AG04449 (cell line): ENCODE results near the gene KIF26A.

Experiments used
- CTCF ChIA-PET: fragments of 350-600 bp; formaldehyde crosslinking; extraction: SDS; loops from one replicate; lab custom pipeline; 2021; ENCODE audit warnings: antibody characterized with exemption; lab: Yijun Ruan, JAX
- POLR2A ChIA-PET: fragments of 400-600, 350-600 bp; formaldehyde crosslinking; extraction: SDS; loops from one replicate; lab custom pipeline; 2020; ENCODE audit warnings: antibody characterized with exemption, inconsistent platforms; lab: Yijun Ruan, JAX
- DNase-seq: peaks from one replicate; pipeline ENCODE4 v3.0.0-alpha.2; 2010; ENCODE audit warnings: low read depth, low spot score
- H3K4me3 ChIP-seq: 2 replicates; pipeline ENCODE4 v1.5.1; 2011; ENCODE audit warnings: low read depth, mild to moderate bottlenecking, control low read depth, low read length
- TF ChIP-seq, protein P1 (sequence below): IDR thresholded peaks from one replicate; pipeline ENCODE4 v1.5.1; 2011; ENCODE audit warnings: mild to moderate bottlenecking, moderate library complexity, low read length, control low read depth, inconsistent platforms; ENCODE audit not compliant: insufficient read depth; ENCODE audit errors: missing control alignments

KIF26A gene

DNA sequence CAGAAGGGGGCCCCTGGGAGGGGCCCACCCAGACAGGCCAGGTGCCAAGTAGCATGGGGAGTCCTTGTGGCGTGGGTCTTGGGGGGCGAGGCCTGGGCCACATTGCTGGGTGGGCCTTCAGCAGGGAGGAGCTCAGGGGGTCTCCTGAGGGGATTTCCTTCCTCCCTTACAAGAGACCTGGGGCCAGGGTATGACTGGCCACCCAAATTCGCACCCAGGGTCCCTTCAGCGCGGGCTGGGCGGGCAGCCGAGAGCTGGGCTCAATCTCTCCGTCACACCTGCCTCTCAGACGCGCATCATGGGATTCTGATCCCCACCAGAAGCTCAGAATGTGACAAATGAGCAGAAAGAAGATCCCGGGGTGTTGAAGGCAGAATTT is 72.4 kb downstream of the KIF26A start:
- CTCF ChIA-PET, result no interaction called here
- DNase-seq, result no peak
- TF ChIP-seq, protein P1, sequence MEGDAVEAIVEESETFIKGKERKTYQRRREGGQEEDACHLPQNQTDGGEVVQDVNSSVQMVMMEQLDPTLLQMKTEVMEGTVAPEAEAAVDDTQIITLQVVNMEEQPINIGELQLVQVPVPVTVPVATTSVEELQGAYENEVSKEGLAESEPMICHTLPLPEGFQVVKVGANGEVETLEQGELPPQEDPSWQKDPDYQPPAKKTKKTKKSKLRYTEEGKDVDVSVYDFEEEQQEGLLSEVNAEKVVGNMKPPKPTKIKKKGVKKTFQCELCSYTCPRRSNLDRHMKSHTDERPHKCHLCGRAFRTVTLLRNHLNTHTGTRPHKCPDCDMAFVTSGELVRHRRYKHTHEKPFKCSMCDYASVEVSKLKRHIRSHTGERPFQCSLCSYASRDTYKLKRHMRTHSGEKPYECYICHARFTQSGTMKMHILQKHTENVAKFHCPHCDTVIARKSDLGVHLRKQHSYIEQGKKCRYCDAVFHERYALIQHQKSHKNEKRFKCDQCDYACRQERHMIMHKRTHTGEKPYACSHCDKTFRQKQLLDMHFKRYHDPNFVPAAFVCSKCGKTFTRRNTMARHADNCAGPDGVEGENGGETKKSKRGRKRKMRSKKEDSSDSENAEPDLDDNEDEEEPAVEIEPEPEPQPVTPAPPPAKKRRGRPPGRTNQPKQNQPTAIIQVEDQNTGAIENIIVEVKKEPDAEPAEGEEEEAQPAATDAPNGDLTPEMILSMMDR, result no peak
- POLR2A ChIA-PET, result no interaction called here
- no peak overlapping the region for H3K4me3 ChIP-seq

- CTCF ChIA-PET, result no interaction called here
Measured at GRCh38 chr14:104211215-104211614, 72.8 kb downstream of the KIF26A start.

GRCh38 chr14:104211741-104212140 is 73.4 kb downstream of the KIF26A start:
- no peak overlapping the region for H3K4me3 ChIP-seq
- TF ChIP-seq, protein P1, result no peak
- ChIA-PET POLR2A (no interaction called here), CTCF (no interaction called here)
- no peak for DNase-seq

More at GRCh38 chr14:104211215-104211614, 72.8 kb downstream of the KIF26A start:
- POLR2A ChIA-PET, result no interaction called here
- TF ChIP-seq, protein P1, result no peak
- no peak overlapping the region for H3K4me3 ChIP-seq
- DNase-seq, result no peak

DNA sequence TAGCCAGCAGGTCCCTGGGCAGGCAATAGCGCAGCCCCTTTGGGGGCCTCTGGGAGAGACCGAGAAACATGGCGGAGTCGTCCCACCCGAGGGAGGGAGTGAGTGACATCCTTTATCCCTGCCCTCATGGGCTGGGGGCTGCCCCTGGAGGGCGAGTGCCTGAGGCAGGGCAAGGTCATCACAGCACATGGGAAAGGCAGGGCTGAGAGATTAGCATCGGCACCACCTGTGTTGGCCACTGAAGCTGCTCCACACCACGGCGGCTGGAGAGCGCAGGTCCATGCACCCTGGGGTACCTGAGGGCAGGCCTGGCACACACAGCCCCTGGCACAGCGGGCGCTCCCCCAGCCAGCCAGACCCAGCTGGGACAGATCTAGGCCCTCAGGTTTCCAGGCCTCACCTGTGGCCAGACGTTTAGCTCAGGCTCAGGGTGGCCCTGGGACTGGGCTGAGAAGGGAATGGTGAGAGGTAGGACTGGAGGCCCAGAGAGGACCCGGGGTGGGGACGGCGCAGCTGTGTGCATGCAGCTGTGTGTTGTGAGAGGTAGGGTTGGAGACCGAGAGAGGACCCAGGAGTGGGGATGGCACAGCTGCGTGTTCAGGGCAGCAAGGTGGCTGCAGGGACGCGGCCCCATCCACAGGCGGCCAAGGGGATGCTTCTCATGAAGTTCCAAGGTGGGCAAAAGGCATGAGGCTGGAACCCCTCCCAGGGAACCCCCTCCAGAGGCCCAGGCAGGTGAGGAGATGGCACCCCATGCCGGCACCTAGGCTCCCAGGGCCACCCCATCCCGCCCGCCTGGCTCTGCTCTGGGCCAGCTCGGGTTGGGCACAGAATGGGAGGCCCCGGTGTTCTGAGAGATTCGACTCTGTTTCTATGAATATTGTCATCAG is 74.1 kb downstream of the KIF26A start:
- CTCF ChIA-PET, result no interaction called here
- POLR2A ChIA-PET, result no interaction called here
- H3K4me3 ChIP-seq, result no peak overlapping the region
- no peak for DNase-seq
- TF ChIP-seq, protein P1, result no peak

GRCh38 chr14:104213301-104214034 is 75.1 kb downstream of the KIF26A start:
- no peak overlapping the region for H3K4me3 ChIP-seq
- ChIA-PET CTCF (no interaction called here), POLR2A (no interaction called here)
- TF ChIP-seq, protein P1, result no peak
- DNase-seq, result no peak
